HG03139 (cell line): Measurements from ENCODE around the gene STK38L.

ENCODE experiments used
- ATAC-seq: cut with Tn5 transposase; IDR thresholded peaks from one replicate; pipeline ENCODE4 v1.9.1; 2021; ENCODE audit not compliant: unreplicated experiment

The STK38L gene

DNA sequence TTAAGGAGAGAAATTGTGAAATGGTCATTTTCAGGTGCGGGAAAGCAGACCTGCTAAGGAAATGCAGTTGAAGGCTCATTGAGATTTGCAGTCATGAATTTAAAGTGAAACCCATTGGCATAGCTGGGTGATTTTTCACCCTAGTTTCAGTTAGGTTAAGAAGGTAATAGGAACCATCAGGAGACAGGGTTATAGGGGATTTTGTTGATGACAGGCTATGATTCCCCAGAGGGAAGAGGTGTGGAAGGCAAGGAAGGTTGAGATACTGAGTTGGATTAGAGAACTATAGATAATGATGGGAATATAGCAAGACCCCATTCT is 65.9 kb downstream of the STK38L start:
- ATAC-seq: no peak

- no peak for ATAC-seq
Measured at GRCh38 chr12:27316947-27317346, 72.9 kb downstream of the STK38L start.

GRCh38 chr12:27319409-27319808 is 75.3 kb downstream of the STK38L start:
- ATAC-seq: no peak

DNA sequence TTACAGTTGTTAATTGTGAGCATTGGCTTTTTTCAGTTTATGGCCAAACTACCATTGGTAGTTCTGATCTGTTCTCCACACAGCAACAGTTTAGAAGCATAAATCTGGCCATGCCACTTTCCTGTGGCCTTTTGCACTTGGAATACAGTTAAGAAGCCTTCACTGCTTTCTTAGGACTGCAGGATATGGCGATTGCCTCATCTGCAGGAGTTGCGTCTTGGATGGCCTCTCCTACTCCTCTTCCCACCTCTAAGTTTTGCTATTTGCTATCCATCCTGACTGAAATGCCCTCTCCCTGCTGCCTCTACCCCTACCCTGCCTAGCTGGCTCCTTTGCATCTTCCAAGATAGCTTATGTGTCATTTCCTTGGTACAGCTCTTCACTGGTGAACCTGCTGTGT is 75.8 kb downstream of the STK38L start:
- ATAC-seq: no peak

- no peak for ATAC-seq
Measured at GRCh38 chr12:27324530-27324929, 80.4 kb downstream of the STK38L start.

DNA sequence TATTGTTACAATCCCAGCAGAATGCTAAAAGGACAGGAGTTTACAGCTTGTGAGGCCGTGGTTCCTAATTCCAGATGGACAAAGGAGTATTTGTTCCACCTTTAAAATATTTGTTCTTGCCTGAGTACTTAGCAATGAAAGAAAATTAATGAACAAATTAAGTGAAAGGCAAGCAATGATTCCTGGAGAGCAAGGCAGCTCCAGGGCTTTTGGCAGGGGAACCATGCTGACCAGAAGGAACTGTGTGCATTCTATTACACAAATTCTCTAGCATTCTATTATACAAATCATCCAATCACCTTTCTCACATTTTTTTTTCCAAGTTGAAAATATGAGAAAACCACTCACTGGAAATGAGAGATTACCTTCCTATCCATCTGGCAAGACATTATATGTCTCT is 86.8 kb downstream of the STK38L start:
- ATAC-seq: no peak

DNA sequence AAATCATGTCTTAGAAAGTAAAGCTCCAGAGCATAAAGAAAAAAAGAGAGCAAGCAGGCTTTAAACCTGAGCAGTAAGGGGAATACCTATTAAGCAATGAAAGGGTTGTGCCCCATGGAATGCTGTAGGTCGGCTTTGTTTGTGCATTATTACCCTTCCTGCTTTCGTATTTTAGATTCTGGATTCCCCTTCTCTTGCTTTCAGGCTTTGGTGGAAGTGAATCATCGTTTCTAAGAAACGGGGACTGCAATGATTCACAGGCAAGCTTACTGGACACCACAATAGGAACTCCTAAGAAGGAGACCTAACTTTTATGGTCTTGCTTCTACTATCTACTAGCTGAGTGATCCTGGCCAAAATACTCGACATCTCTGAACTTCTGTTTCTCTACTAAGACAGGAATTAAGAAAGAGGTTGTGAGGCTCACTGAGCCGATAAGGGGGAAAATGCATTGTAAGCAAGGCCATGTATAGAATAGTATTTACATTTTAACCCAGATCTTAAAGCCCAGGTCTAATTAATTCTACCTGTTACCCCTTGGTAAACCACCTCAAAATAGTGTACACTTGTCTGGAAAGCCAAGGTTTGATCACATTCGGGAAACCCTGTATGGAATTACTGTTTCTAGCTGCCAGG is 87.3 kb downstream of the STK38L start:
- no peak for ATAC-seq

DNA sequence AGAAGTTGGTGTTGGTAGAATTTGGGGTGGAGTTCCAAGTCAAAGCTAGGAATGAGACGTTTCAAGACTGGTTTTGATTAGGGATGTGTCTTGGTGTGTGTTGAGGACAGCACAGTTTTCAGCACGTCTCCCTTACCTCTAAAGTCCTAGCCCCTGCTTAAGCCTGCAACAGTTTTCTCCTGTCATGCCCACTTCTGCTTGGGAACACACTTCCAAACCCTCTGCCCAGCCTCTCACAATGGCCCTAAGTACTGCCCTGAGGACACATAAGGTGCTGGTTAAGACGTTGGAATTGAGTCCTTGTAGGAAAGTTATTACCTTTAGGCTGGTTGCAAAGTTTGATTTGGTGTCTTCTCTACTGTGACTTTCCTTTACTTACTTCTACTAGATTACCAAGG is 87.8 kb downstream of the STK38L start:
- no peak for ATAC-seq

GRCh38 chr12:27332407-27332713 is 88.3 kb downstream of the STK38L start:
- no peak for ATAC-seq

GRCh38 chr12:27332714-27333402 is 88.8 kb downstream of the STK38L start, which contains the start of gene BMAL2:
BMAL2 (plus strand) TSS chr12:27332836; CDS start chr12:27333073, 237 bp downstream.
- peak; percentile 30 for ATAC-seq

GRCh38 chr12:27333403-27334009 is 89.4 kb downstream of the STK38L start:
- ATAC-seq: peak; percentile 24

GRCh38 chr12:27334042-27334720 is 90.1 kb downstream of the STK38L start:
- no peak for ATAC-seq

- ATAC-seq: no peak
Measured at GRCh38 chr12:27334721-27335082, 90.6 kb downstream of the STK38L start.

DNA sequence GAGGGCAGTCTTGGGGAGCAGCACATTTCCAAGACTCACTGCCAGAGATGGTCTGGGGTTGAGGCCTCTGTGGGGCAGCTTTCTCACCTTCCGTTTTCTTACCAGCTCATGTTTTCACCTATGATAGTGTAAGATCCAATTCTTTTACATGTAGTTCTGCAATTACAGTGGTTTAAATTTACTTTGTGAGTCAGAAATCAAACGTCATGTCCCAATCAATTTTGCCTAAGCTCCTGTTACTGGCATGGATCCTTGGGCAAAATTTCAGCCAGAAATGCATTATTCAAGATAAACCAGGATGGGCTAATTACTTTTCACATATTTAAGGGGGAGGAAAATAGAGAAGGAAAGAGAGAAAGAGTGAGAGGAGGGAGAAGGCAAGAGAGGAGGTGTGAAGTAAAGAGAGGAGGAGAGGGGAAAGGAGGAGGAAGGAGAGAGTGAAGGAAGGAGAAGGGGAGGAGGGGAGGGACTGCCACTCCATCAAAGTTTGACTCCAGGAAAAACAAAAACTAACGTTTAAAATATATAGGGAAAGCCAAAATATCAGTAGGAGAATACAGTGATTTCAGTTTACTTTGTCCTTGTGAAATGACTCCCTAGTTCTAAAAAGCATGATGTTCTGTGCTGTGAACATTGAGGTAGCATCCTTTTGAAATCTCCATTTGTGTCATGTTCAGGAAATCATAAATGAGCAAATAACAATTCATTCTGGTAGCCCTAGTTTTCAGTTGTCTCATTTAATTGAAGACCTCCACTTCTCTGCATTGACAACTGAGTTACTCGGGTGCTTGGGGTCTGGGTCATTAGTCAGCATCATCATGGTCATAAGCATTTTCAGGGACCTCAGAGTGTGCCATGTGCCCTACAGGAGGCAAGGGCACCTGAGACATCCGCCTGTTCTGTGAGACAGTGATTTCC is 91.5 kb downstream of the STK38L start:
- ATAC-seq: no peak

GRCh38 chr12:27336282-27336653 is 92.2 kb downstream of the STK38L start:
- no peak for ATAC-seq

DNA sequence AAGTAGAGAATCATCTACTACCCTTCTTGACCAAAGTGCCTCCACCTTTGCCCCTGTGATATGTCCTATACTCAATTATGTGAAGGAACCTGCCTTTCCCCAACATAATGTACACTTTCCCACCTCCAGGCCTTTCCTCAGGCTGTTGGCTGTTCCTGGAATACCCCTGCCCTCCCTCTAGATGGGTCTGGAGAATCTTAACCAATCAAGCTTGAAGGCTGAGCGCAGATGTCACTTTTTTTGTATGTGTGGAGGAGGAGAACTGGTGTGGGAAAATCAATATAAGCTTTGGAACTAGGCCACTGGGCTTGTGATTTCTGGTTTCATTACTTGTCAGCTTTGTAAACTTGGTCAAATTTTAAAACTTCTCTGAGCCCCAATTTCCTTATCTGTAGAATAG is 93.3 kb downstream of the STK38L start:
- no peak for ATAC-seq

DNA sequence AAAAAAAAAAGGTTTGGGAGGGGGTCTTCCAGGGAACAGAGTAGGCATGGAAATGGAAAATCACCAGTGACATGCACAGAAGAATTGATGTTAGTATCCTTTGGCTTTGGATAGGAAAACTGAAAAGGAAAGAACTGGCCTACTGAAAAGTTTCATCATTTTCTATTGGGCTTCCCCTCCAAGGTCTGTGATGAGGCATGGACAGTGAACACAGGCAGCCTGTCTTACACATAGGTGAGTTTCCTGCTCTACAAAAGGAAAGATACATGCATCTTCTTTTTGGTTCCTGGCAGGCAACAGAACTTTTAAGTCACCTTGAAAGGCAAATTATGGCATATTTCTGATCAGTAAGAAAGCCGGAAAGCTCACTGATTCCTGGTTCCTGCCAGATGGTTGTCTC is 94.4 kb downstream of the STK38L start:
- ATAC-seq: no peak

- ATAC-seq: no peak
Measured at GRCh38 chr12:27340971-27341370, 96.9 kb downstream of the STK38L start.

GRCh38 chr12:27342536-27342935 is 98.5 kb downstream of the STK38L start:
- no peak for ATAC-seq

DNA sequence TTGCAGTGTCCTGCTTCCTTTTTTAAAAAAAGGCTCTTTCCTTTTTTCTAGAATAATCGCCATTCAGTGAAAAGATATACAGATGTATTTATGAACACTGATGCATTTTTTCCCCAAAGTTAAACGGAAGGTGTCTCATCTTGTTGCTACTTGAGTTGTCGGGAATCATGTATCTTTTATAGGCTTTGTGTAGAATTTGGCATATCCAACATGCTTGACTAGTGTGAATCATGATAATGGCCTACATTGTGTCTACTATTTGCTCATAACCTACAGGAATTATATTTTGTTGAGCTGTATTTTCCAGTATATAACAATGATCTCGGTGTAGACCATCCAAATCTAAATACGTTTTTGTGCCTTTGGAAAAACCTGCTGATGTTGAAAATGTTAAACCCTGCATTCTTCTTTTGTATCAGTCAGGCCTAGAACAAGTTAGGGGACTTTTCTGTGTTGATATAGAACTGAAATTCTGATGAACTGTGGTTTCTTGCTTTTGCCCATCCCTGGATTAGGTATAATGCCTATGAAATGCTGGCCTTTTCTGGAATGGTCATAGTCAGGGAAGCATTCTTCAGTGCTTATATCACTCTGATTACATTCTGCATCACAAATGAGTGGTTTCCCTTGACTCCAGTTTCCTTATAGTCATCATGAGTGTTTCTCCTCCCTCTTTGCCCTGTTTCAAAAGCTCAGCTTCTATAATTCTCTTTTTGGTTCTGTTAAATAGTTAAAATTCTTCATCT is 99.3 kb downstream of the STK38L start:
- ATAC-seq: no peak

DNA sequence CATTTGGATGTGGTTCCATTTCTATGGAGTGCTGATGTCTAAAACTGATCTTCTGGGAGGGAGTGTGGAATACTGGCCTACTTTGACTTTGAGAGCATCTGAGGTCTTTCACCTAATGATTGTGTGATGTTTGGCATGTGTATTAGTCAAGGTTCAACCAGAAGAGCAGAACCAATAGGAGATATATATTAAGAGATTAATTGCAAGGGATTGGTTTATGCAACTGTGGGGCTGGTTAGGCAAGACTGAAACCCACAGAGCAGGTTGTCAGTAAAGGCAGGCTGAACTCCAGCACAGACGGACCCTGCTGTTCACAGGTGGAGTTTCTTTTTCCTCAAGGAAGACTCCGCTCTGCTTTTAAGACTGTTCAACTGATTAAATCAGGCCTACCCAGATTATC is 100.2 kb downstream of the STK38L start:
- ATAC-seq: no peak
